Activated T-cell treated with anti-CD3 and anti-CD28 coated beads for 48 hours (primary cell): ENCODE data around the gene UBR2.

Source experiments
- DNase-seq: peaks from one replicate; pipeline ENCODE4 v3.0.0-alpha.2; 2020; ENCODE audit warnings: low read depth

UBR2 gene

DNA sequence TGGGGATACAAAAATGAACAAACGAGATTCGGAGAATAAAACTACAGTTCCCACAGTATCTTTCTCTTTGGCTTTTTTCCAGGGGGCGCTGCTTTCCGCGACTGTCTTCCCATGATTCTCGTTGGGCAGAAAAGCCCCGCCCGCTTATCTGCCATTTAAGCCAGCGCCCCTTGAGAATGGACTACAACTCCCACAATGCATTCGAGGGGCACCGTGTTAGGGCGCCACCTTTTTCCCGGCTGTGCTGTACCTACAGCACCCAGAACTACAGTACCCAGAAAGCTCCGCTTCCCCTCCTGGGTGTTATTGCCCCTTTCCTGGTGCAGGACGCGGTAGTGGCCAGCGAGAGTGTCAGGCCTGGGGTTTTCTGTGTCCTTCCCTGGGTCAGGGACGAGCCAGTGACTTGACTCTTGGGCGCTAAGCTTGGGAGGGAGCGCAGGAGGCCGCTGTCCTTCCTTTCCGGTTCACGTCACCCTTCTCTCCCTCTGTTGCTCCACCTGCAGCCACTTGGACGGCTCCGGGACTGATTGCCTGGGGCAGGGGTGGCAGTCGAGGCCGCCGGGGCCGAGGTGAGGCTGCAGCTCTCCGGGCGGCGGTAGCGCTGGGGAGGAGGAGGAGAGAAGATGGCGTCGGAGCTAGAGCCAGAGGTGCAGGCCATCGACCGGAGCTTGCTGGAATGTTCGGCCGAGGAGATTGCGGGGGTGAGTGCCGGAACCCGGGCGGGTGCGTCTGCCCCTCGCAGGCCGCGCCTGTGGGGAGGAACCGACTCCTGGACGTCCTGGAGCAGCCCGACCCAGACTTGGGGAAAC lies at the start of gene UBR2:
UBR2 (plus strand) TSS at position 333 of the 809 bp plus-strand sequence; CDS start at position 624, 291 bp downstream.
- peak; percentile 87 for DNase-seq

DNA sequence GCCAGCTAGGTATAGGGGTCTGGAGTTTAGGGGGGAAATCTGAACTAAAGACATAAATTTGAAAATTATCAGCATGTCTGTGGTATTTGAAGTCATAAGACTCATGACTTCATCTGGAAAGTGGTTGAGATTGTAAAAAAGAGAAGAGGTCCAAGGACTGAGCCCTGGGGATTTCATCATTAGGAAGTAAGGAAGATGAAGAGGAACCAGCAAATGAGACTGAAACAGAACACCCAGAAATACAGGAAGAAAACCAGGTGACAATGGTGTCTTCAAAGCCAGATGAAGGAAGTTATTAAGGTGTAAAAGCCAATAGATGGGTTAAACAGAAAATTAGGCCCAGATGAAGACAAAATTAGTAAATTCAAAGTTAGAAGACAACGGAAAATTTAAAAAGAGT lies 49.1 kb upstream of the UBR2 start:
- no peak for DNase-seq

DNA sequence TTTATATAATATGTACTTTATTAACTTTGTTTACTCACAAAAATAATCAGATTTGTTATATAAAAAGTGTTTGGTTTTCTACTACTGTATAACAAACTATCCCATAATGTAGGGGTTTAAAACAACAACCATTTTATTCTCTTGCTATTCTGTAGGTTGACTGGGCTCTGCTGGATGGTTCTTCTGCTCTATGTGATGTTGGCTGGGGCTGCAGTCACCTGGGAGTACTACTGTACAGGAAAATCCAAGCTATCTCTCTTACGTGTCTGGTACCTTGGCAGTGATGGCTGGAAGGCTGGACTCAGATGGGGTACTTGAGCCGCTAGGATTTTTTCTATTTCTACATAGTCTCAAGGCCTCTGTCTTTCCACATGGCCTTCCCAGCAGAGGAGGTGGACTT lies 44.0 kb upstream of the UBR2 start:
- no peak for DNase-seq

DNA sequence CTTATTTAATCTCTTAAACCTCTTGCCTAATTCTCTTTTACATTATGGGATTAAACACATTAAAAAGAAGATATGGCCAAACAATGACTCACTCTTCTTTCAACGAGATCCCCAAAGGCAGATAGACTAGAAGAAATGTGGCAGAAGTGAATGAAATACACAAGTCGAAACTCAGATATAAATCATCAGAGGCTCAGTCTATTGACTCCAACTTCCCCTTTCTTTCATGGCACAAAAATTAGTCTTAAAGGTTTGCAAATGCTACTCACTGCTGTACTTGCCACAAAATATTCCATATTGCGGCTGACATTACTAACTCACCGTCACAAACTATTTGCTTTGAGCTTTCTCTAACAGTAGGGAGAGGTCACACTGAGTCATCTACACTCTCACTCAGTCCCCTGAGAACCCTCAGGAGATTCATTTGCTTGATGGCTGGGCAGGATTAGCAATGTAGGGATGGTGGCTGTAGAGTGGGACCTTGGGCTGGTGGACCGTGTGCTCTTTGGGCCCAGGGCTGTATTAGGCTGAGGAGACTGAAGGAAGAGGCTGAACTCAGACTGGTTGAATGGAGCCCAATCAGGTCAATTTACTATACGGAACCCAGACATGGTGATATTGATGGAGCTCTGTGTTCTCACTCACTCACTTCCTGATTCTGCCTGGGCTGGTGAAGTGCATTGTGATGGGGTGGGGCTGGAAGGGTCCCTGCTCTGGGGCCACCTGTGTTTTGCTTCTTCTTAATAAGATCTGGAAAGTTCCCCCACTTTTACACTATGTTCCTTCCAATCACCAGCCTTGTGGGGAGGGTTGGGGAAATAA lies 42.8 kb upstream of the UBR2 start:
- DNase-seq: peak; percentile 8

DNA sequence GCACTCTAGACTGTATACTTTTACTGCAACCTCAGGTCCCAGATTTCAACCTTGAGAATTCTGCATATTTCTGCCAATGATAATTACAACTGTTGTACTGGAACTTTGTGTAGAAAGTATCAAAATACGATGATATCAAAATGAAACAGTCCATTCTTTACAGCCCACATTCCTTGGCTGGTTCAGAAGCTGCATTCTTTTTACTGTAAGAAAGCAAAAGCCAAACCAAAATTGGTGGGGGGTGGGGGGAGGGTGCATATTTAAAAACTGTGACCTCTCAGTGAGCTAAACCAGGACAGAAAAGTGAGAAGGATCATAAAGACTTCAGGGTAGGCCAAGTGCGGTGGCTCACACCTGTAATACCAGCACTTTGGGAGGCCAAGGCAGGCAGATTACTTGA lies 41.8 kb upstream of the UBR2 start:
- DNase-seq: no peak

DNA sequence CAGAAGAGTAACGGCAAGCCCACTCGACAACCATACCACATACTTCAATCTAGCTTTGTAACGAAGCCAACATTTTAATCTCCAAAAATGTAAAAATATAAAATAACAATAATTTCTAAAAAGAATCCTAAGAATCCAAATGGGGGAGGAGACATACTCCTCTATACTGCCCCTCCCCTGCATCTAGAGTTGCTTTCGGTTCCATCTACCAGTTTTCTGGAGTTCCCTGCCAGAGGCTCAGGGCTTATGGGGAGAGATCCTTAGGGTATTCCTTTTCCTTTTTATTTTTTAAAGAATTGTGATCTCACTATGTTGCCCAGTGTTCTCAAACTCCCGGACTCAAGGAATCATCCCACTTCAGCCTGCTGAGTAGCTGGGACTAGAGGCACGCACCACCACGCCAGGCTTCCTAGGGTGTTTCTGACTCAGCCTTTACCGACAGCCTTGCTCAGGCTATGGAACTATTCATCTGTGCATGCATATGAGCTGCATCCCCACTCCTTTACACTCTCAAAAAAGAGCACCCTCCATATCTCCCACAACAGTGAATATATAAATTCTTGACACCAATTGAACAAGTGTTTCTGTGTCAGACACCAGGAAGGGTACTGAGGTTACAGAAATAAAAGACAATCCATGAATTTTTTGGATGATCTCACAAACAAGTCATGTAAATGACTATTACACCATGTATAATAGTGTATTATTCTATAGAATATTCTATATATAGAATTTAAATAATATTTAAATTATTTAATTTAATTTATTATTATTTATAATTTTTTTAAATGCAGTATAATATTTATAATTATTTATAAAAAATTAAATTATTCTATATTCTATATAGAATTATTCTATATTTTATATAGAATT lies 40.7 kb upstream of the UBR2 start:
- no peak for DNase-seq

DNA sequence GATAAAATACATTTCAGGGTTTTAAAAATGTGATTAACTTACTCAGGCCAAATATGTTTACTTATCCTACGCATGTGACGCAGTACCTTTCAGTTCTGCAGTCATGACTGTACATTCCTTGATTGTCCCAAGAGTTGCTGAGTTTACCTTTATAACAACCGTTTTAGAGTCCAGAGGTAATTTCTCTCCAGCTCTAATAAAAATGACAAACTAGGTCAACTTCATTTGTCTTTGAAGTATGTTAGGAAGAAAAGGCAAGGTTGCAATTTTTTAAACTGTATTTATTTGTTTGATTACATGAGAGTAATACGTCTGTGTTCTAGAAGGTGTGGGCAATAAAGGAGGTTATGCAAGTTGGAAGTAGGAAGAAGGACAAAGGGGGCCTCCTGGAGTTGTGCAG lies 38.6 kb upstream of the UBR2 start:
- DNase-seq: no peak

DNA sequence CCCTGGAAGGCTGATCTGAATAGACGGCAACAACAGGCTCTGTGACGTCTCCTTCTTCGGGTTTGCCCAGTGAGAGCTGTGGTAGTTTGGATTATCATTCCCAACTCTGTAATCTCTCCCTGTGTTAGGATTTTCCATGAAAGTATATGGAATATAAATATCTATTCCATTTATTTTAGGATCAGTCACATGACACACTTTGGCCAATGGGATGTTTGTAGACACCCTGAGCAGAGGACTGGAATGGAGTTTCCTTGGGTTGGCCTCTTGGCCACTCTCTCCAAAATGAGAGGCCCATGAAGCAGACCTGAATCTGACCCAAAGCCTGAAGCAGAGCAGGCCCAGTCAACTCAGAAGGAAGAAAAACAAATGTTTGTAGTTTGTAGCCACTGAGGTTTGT lies 37.2 kb upstream of the UBR2 start:
- DNase-seq: no peak

DNA sequence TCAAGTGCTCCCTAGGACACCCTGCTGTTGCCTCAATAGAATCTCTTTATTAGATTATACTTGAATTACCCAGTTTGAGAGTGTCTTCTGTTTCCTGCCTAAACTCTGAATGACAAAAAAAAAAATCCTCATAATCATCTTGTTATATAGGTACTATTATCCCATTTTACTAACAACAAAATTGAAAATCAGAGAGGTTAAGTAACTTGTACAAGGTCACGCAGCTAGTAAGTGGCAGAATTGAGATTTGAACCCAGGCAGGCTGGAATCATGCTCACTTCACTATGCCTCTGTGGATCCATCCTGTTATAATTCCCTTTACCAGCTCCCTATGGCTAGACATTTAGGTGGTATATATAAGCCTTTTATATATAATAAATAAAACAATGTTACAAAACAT lies 36.6 kb upstream of the UBR2 start:
- DNase-seq: no peak

DNA sequence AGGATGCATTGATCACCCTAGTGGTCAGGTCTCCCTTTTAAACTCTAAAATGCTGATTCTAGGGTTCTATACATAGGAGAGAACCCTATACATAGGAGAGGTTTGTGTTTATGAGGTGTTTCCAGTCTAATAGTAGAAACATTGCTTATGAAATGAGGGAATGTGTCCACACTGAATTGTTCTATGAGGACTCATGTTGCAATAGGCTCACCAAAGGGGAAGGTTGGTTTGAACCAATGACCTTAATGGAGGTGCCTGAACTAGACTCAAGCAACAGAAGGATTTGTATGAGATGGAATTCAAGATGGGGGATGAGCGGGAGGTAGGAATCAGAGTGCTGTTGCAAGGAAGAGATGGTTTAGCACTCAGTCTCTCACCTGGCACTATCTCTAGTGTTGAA lies 33.5 kb upstream of the UBR2 start:
- DNase-seq: no peak

DNA sequence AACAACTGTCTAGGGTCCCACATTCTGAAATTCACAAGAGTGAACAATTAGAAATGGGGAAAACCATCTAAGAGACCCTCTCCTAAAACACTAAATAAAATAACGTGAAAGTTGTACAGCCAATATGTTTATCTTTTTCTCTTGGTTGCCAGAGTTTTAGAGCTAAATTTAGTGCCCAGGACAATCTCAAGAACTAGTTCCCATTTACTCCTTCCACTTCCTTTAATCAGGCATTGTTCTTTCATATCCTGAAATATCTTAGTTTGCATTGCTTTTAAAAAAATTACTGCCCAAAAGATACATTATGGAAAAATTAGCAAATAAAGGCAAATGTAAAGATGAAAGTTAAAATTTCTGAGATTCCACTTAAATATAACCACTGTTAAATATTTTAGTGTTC lies 33.1 kb upstream of the UBR2 start:
- no peak for DNase-seq

DNA sequence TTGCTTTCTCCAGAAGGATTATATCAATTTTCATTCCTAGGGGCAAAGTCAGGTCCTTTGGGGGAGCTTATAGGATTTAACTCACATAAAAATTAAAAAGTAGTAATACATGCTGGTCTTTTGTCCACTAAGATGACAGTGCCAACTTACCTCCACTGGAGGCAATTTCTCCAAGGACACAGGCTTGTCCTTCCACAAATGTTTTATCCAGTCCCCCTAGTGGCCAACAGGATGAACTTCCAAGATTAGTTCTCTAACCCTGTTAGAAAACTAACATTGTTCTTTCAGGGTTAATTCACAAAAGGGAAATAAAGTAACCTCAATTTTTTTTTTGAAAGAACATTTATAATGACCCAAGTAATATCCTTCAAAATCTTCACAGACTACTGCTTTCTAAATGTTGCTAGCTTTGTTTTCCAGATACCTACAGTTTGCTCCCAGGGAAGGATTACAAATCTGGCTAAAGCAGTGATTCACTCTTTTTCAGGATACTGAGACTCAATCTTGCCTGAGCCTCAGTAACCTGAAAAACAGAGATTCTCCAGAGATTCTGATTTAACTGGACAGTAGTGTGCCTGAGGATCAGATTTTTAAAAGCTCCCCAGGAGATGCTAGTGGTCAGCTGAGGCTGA lies 31.7 kb upstream of the UBR2 start:
- no peak for DNase-seq

DNA sequence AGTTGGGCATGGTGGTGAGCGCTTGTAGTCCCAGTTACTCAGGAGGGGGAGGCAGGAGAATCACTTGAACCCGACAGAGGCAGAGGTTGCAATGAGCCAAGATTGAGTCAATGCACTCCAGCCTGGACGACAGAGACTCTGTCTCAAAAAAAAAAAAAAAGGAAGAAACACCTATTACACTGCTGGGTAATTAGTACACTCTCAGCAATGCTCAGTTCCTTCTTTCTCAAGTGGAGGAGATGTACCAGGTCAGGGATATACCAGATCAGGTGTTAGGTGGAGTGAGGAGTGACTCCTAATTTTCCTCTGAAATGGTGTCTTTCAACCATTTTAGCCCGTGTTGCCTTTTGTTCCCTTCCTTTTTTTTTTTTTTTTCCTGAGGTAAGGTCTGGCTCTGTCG lies 30.0 kb upstream of the UBR2 start:
- no peak for DNase-seq

DNA sequence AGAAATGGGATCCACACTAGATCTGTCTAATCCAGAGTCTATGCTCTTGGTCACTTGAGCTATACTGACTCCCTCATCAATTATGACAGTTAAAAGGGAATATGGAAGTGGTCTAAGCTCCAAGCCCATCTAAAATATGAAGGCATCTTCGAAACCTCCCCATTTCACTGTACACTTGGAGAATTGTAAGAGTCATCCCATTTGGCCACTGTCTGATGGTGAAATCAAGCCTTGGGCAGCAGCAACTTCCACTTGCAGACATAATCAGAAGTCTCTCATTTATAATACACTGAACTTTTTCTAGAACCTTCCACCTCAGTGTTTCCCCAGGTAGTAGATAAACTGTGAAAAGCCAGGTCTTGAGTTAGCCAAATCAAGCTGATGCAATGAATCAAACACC lies 26.3 kb upstream of the UBR2 start:
- no peak for DNase-seq

DNA sequence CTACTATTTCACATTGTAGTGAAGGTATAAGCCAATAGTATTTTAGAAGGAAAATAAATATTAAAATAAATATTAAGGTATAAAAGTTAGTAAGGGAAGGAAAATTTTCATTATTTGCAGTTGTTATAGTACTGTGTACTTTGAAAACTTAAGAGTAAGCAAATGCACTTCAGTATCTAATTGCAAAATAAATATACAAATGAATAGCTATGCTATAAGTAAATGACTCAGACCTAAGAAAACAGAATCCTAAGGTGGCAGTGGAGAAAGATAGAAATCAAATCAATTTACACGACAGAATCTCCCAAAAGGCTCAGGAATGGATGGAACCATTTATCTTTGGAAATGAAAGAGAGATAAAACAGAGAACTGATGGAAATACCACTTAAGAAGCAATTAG lies 24.7 kb upstream of the UBR2 start:
- DNase-seq: no peak

DNA sequence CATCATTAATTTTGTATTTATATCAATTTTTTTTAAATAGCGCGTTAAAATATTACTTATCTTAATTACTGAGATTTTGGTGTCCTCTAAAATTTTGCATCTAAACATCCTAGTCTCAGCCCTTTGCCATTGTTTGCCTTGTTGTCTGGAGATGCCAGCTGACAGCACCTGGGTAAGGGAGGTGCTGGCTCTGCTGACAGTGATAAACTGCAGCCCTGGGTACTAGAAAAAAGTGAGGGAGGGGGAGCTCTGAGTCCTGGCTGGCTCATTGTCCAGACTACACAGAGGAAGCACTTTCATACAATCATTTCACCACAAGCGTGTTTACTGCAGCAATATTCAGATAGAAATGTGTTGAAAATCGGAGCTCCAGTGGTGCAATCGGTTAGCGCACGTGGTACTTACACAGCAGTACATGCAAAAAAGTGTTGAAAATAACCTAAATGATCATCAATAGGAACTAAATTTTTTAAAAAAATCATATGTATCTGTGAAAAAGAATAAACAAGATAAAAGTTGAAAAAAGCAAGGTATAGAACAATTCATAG lies 18.5 kb upstream of the UBR2 start:
- no peak for DNase-seq

DNA sequence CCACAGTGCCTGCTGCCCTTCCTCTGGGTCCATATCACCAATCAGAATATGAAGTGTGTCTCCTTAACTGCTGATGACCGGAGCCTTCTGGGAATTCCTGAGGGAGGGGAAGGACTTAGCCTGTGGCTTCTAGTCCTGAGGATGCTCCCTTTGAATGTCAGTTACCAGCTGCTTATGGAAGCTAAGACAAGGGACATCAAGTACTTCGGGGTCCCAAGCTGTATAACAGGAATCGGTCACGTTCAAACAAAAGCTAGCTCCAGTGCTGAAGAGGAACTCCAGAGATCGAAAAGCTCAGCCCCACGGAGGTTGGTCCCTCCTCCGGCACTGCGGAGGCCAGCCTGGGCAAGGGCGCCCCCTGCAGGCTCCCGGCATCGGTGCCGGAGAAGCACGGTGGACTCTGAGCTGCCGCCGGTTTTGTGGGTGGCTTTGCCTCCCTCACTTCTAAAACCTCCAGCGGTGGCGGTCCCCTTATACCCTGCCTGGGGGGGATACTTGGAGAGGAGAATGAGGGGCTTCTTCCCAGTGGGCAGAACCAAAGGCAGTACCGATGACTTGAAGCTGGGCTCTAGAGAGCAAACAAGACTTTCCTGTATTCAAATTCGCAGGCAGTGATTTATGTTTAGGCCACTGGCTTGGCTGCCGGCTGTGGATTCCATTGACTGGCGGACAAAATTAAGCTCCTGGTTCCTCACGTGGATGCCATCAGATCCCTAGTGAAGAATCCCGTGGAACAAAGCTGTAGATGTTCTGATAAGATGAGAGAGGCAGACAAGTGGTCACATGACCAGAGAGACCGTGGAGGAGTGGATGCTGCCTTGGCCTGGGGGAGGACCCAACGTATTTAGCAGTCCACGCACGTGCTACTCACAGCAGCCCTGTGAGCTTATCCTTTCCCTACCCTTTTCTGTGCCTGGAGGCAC lies 16.2 kb upstream of the UBR2 start:
- peak; percentile 88 for DNase-seq

DNA sequence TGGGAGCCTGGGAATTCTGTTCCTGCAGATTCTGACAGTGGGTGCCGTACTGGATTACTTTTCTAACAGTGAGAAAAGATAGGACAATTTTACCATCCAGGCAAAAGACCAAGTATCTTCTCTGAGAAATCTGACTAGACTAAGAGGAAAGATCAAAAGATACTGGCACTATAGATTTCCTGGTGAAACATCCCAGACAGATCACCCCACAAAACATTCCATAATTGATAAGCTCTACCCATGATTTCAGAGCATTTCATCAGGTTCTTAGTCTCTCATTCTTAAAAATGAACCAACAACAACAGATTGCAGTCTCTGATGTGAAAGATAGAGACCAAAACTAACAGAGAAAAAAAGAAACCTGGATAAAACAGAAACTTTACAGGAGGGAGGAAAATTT lies 13.6 kb upstream of the UBR2 start:
- no peak for DNase-seq

DNA sequence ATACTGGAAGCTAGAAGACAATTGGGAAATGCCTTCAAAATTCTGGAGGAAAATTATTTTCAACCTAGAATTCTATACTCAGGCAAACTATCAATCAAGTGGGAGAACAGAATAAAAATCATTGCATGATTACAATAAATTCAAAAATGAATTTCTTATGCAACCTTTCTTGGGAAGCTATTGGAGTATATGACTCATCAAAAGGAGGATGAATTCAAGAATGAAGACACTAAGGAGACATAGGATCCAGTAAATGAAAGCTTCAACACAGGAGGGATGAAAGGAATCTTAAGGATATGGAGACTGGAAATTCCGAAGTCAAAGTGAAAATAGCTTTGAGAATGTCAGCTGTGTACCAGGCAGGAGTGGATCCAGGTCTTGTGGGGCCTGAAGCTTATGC lies 12.6 kb upstream of the UBR2 start:
- DNase-seq: no peak

DNA sequence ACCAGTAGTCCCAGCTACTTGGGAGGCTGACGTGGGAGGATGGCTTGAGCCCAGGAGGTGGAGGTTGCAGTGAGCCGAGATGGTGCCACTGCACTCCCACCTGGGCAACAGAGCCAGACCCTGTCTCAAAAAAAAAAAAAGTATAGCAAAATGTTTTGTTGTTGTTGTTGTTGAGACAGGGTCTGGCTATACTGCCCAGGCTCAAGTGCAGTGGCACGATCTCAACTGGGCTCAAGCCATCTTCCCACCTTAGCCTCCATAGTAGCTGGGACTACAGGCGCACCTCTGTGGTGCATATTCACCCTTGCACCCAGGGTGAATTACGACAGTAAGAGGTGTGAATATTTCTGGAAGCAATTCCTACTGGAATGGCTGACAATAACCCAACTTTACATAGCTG lies 11.4 kb upstream of the UBR2 start:
- no peak for DNase-seq
